HepG2 (cell line): ENCODE results near the gene DENND1C. TPM values are rescaled to one million over a fixed set of nuclear protein-coding genes. Genes with fewer than 3 reads are reported as not detected.

Experiments
- ATF7 ChIP-seq, 2 experiments: fragments of 450-650 bp in 1 of 2; sonication (generic) in 1 of 2; formaldehyde crosslinking in 1 of 2; IDR thresholded peaks; 2 replicates each; pipeline versions ENCODE4 v1.4.0 to v1.6.1; 2016 to 2020; ENCODE audit warnings: antibody characterized with exemption in 1 of 2, mild to moderate bottlenecking in 1 of 2, missing genetic modification reagents in 1 of 2
- FOXA3 ChIP-seq: IDR thresholded peaks from 2 replicates; pipeline ENCODE4 v1.6.1; 2016; ENCODE audit warnings: missing genetic modification reagents, missing compliant biosample characterization
- HOXA3 ChIP-seq: sonication (generic); formaldehyde crosslinking; IDR thresholded peaks from 2 replicates; pipeline ENCODE4 v1.5.0; 2020; ENCODE audit warnings: missing genetic modification reagents
- ISL2 ChIP-seq: sonication (generic); formaldehyde crosslinking; IDR thresholded peaks from 2 replicates; pipeline ENCODE4 v1.5.0; 2020; ENCODE audit warnings: missing genetic modification reagents
- JDP2 ChIP-seq: sonication (generic); formaldehyde crosslinking; IDR thresholded peaks from 2 replicates; pipeline ENCODE4 v1.8.1; 2022; ENCODE audit warnings: missing genetic modification reagents, borderline replicate concordance
- NFATC3 ChIP-seq: sonication (generic); formaldehyde crosslinking; IDR thresholded peaks from 2 replicates; pipeline ENCODE4 v1.5.1; 2020; ENCODE audit warnings: mild to moderate bottlenecking, missing genetic modification reagents
- NFIB ChIP-seq: sonication (generic); formaldehyde crosslinking; IDR thresholded peaks from 2 replicates; pipeline ENCODE4 v1.9.0; 2021; ENCODE audit warnings: missing genetic modification reagents, mild to moderate bottlenecking, borderline replicate concordance
- TEAD3 ChIP-seq: optimal IDR thresholded peaks from 2 replicates; pipeline ENCODE3; 2016; ENCODE audit warnings: borderline replicate concordance
- XRCC5 ChIP-seq: fragments of 200-400 bp; formaldehyde crosslinking; optimal IDR thresholded peaks from 2 replicates; pipeline ENCODE3; 2017; ENCODE audit warnings: mild to moderate bottlenecking, low read length
- ZBTB33 ChIP-seq: sonication (generic); formaldehyde crosslinking; IDR thresholded peaks from 2 replicates; pipeline ENCODE4 v1.4.0; 2020; ENCODE audit warnings: missing genetic modification reagents
- ZNF235 ChIP-seq: sonication (generic); formaldehyde crosslinking; IDR thresholded peaks from 2 replicates; pipeline ENCODE4 v1.8.1; 2023; ENCODE audit warnings: mild to moderate bottlenecking, missing genetic modification reagents, borderline replicate concordance
- ZNF530 ChIP-seq: sonication (generic); formaldehyde crosslinking; IDR thresholded peaks from 2 replicates; pipeline ENCODE4 v1.5.0; 2020; ENCODE audit warnings: low read depth, mild to moderate bottlenecking, missing genetic modification reagents
- ZNF552 ChIP-seq: sonication (generic); formaldehyde crosslinking; IDR thresholded peaks from 2 replicates; pipeline ENCODE4 v1.9.0; 2022; ENCODE audit warnings: missing genetic modification reagents, mild to moderate bottlenecking, borderline replicate concordance
- ZNF557 ChIP-seq: sonication (generic); formaldehyde crosslinking; IDR thresholded peaks from 2 replicates; pipeline ENCODE4 v1.4.0; 2020; ENCODE audit warnings: missing genetic modification reagents
- ZNF598 ChIP-seq: sonication (generic); formaldehyde crosslinking; IDR thresholded peaks from 2 replicates; pipeline ENCODE4 v1.5.1; 2020; ENCODE audit warnings: mild to moderate bottlenecking, missing genetic modification reagents, borderline replicate concordance
- ZNF7 ChIP-seq: IDR thresholded peaks from 2 replicates; pipeline ENCODE4 v1.6.1; 2016; ENCODE audit warnings: missing biosample characterization, missing genetic modification reagents
- ZNF740 ChIP-seq: sonication (generic); formaldehyde crosslinking; IDR thresholded peaks from 2 replicates; pipeline ENCODE4 v1.4.0; 2020; ENCODE audit warnings: missing genetic modification reagents
- ZNF766 ChIP-seq: sonication (generic); formaldehyde crosslinking; IDR thresholded peaks from 2 replicates; pipeline ENCODE4 v1.5.0; 2020; ENCODE audit warnings: missing genetic modification reagents, borderline replicate concordance
- polyA plus RNA-seq, 8 experiments: library from polyadenylated mRNA; depleted of rRNA in 3 of 8; stranded (reverse) in 7 of 8; unstranded in 1 of 8; fragments of >200 nt; fragmentation: Illumina TruSeq in 4 of 8; extraction: Trizol in 4 of 8; gene quantifications; 2 replicates each; pipeline versions ENCODE4 v1.2.1 to v1.2.3, GENCODE V29; 2011 to 2016; ENCODE audit warnings: low read depth in 4 of 8, missing spikeins in 1 of 8, mixed read lengths in 1 of 8; ENCODE audit not compliant: insufficient read depth in 1 of 8
- total RNA-seq, 5 experiments: library from RNA; depleted of rRNA; stranded (reverse); fragments of >200 nt; fragmentation: Illumina TruSeq; extraction: Trizol; gene quantifications; 2 replicates each; pipeline ENCODE4 v1.2.3, GENCODE V29; 2016; ENCODE audit warnings: low read depth in 1 of 5
- TF ChIP-seq, protein P1 (sequence below): sonication (generic); formaldehyde crosslinking; IDR thresholded peaks from 2 replicates; pipeline ENCODE4 v1.5.0; 2020; ENCODE audit warnings: mild to moderate bottlenecking, missing genetic modification reagents, borderline replicate concordance

DENND1C gene
- total and polyA plus RNA-seq, 2 of the 13 experiments (the other 11 are each of a cell fraction or from before 2014, with no cell fraction given): 0.04 to 0.73 TPM

DNA sequence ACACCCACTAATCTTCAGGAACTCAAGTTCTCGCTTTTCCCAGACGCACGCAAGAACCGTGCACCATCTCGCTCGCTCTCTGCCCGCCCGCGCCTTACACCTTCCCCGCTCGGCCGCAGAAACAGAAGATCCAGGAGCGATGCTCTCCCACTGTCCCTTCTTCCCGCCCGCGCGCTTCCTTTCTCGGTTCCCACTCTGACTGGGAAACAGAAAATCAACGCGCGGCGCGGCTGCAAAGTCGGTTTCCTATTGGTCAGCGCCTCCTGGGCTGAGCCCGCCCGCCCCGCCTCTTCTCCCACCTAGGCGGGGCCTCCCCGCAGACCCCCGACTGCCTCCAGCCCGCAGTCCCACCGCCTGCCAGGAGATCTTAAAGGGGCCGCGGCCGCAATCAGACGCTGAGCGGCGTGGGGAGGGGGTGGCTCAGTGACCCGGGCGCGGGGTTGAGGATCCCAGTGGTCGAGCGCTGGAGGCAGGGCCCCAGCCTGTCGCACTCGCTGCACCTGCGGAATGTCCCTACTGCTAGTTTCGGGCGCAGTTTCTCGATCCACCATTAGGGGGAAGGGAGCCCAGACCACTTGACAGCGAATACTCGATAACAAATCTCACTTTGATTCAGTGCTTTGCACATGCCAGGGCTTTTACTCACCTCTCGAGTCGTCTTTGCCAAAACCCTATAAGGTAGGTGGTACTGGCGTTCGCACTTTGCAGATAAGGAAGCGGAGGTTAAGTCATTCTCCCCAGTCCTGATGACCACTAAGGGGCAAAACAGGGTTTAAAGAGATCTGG lies 21.3 kb downstream of the DENND1C start (continued):
- TF ChIP-seq, protein P1, sequence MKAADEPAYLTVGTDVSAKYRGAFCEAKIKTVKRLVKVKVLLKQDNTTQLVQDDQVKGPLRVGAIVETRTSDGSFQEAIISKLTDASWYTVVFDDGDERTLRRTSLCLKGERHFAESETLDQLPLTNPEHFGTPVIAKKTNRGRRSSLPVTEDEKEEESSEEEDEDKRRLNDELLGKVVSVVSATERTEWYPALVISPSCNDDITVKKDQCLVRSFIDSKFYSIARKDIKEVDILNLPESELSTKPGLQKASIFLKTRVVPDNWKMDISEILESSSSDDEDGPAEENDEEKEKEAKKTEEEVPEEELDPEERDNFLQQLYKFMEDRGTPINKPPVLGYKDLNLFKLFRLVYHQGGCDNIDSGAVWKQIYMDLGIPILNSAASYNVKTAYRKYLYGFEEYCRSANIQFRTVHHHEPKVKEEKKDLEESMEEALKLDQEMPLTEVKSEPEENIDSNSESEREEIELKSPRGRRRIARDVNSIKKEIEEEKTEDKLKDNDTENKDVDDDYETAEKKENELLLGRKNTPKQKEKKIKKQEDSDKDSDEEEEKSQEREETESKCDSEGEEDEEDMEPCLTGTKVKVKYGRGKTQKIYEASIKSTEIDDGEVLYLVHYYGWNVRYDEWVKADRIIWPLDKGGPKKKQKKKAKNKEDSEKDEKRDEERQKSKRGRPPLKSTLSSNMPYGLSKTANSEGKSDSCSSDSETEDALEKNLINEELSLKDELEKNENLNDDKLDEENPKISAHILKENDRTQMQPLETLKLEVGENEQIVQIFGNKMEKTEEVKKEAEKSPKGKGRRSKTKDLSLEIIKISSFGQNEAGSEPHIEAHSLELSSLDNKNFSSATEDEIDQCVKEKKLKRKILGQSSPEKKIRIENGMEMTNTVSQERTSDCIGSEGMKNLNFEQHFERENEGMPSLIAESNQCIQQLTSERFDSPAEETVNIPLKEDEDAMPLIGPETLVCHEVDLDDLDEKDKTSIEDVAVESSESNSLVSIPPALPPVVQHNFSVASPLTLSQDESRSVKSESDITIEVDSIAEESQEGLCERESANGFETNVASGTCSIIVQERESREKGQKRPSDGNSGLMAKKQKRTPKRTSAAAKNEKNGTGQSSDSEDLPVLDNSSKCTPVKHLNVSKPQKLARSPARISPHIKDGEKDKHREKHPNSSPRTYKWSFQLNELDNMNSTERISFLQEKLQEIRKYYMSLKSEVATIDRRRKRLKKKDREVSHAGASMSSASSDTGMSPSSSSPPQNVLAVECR: peak; percentile 77; the same call in 1 of the 2 replicates
- TF ChIP-seq FOXA3 (CRISPR knock-in tag) (peak; percentile 36; the same call in 1 of the 2 replicates), ZNF740 (CRISPR knock-in tag) (peak; percentile 58; the same call in 1 of the 2 replicates), NFATC3 (CRISPR knock-in tag) (no peak), HOXA3 (CRISPR knock-in tag) (peak; percentile 47; the same call in 1 of the 2 replicates), JDP2 (CRISPR knock-in tag) (no peak), XRCC5 (peak; percentile 93), ZNF7 (CRISPR knock-in tag) (no peak), ATF7 (IDR thresholded peaks at IDR 0.05) (no peak), ATF7 (CRISPR knock-in tag; IDR thresholded peaks at IDR 0.05) (0 out of 2 replicates have a peak, but pooled peaks have one; percentile 31), ISL2 (0 out of 2 replicates have a peak, but pooled peaks have one; percentile 41), ZNF766 (CRISPR knock-in tag) (0 out of 2 replicates have a peak, but pooled peaks have one; percentile 11), ZNF530 (CRISPR knock-in tag) (no peak), ZNF598 (no peak), ZBTB33 (CRISPR knock-in tag) (0 out of 2 replicates have a peak, but pooled peaks have one; percentile 32), ZNF235 (CRISPR knock-in tag) (no peak), ZNF557 (CRISPR knock-in tag) (no peak), ZNF552 (CRISPR knock-in tag) (no peak), TEAD3 (CRISPR knock-in tag) (peak; percentile 69), NFIB (no peak)
